HG03520 (cell line): Measurements from ENCODE around the gene GXYLT2.
"Not testable (repeated sequence)": the region's sequence is repeated elsewhere in the genome, so short reads cannot be mapped to it uniquely, and the experiment has no call there.

Experiments used
- ATAC-seq: cut with Tn5 transposase; IDR thresholded peaks from one replicate; pipeline ENCODE4 v1.9.1; 2021; ENCODE audit warnings: mild to moderate bottlenecking, moderate library complexity; ENCODE audit not compliant: unreplicated experiment

The GXYLT2 gene

GRCh38 chr3:72892081-72892775 lies 4.4 kb downstream of the GXYLT2 start:
- no peak for ATAC-seq

DNA sequence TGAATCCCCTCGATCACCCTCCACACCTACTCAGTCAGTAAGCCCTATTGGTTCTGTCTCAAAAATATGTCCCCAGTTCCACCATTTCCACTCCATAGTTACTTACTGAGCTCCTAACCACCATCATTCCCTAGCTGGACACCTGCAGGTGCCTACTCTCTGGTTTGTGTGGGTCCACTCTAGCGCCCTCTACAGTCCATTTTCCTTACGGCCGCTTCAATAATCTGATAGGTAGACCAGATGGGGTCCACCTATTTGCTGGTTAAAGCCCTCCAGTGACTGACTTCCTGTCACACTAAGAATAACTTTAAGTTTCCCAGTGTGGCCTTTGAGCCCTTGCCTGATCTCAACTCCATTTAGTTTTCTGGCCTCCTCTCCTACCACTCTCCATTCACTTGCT lies 5.0 kb downstream of the GXYLT2 start:
- ATAC-seq: no peak

GRCh38 chr3:72894976-72895552 lies 7.2 kb downstream of the GXYLT2 start:
- no peak for ATAC-seq

- no peak for ATAC-seq
Observed at GRCh38 chr3:72896996-72897757, 9.3 kb downstream of the GXYLT2 start.

DNA sequence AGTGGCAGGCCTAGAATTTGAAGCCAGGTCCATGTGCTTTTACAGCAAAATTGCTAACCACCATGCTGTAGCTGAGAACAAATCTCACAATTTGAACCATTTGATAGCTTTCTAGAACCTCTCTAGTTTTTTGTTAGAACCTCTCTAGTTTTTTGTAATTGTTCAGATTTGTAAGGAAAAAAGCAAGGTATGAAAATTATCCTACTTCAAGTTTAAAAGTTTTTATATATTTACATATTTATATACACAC lies 9.8 kb downstream of the GXYLT2 start:
- no peak for ATAC-seq

DNA sequence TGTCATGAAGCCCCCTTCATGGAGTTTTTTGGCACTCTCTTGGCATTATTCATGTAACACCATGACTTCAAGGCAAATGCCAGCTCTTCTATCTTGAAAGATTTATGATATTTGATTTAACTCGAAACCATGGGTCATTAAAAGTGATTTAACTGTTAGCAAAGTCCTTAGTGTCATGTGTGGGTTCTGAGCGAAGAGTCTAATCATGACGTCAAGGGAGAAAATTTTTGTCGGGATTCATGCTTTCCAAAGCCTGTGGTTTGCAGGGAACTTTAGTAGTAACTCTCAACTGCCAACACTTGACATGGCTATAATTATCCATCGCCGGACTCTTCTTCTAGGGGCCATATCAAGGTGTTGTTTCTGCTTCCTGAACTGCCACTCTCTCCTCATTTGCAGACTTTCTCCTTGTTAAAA lies 11.5 kb downstream of the GXYLT2 start:
- no peak for ATAC-seq

GRCh38 chr3:72900048-72900447 lies 12.2 kb downstream of the GXYLT2 start:
- ATAC-seq: no peak

GRCh38 chr3:72901840-72902239 lies 14.0 kb downstream of the GXYLT2 start:
- no peak for ATAC-seq

DNA sequence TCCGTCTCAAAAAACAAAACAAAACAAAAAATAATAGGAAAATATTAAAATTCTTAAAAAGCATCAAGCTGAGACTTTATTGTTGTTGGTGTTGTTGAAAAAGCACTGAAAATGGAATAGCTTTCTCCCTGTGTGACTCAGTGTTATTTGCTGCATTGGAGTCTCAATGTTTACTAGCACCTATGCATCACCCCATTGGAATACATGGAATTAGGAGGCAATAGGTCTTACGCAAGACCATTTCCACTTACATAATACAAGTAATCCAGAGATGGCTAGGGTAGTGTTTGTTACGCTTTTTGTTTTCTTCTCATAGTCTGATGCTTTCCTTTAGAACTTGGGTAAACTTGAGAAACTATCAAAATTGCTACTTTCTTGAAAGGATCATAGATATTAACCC lies 15.2 kb downstream of the GXYLT2 start:
- ATAC-seq: no peak

- ATAC-seq: no peak
Observed at GRCh38 chr3:72904163-72904562, 16.3 kb downstream of the GXYLT2 start.

- no peak for ATAC-seq
Observed at GRCh38 chr3:72906154-72906553, 18.3 kb downstream of the GXYLT2 start.

DNA sequence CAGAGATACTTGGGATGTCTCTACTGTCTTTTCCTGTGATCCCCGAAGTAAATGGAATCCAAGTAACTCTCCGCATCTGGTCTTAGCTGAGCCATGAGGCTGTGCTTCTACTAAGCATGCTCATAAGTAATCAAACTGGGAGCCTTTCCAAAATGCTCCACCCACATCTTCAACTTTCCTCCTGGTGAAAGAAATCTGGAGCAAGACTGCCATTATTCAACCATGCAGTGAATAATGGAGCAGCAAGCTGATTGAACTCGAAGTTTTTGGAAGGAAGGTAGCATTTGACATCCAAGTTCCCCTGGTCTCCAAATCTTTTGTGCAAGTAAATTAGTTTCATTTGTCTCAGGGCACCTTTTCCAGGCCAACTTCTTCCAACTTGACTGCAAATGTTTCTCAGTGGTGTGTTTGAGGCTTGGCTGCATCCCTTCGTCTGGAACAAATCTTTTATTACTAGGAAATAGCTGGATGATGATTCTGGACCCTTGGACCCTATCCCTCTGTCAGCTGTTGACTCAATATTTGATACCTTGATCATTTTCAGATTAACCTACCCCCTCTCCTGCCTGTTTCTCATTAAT lies 19.4 kb downstream of the GXYLT2 start:
- ATAC-seq: no peak

GRCh38 chr3:72907731-72908620 lies 20.1 kb downstream of the GXYLT2 start:
- no peak for ATAC-seq

DNA sequence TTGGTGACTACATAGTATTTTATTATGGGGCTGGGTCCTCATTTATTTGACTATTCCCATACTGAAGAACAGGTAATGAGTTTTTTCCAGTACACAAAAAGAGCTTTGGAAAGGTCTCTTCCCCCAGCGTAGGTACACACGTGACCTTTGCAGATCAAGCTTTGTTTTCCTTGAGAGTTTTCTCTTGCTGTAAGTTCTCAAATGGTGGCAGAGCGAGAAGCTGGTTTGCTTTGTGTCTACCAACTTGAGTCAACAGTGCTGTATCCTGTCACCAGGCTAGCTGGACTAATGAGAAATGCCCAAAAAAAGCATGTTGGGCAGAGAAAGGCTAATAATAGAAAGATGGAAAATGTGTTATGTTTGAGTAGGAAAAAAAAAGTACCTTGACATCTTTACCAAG lies 21.7 kb downstream of the GXYLT2 start:
- no peak for ATAC-seq

DNA sequence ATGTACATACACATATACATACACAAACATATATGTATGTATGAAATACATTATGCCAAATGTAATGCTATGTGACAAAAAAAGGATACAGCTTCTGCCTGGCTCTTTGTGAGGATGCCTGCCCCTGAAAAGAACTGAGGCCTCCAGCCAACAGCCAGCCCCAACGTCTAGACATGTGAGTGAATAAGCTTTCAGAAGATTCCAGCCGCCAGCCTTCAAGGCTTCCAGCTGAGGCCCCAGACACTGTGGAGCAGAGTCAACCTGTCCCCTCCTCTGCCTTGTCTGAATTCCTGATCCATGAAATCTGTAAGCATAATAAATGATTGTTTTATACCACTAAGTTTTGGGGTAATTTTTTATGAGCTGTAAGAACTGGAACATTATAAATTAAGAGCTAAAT lies 24.7 kb downstream of the GXYLT2 start:
- no peak for ATAC-seq

DNA sequence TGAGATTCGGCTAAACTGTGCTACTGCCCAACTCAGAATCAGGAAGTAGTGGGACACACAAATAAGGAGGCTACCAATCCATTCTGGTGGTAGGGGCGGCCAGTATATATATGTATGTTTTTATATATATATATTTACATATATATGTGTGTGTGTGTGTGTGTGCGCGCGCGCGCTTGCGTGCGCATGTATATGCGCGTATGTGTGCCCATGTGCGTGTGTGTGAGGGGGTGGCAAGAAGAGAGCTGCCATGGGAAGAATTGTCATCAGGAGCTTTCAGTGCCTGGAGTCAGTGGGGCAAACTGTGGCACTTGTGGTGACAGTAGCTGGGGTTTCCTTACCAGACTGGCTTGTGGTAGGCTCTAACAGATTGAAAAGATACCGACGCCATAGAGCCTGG lies 26.5 kb downstream of the GXYLT2 start:
- ATAC-seq: no peak

DNA sequence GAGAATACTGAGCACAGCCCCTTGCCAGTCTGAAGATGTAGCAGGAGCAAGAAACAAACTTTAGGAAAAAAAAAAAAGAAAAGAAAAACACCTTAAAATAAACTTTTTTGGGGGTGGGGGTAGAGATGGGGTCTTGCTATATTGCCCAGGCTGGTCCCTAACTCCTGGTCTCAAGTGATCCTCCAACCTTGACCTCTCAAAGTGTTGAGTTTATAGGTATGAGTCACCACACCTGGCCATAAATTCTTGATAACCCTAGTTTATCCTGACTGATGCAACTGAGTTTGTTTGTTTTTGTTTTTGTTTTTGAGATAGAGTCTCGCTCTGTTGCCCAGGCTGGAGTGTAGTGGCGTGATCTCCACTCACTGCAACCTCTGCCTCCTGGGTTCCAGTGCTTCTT lies 28.4 kb downstream of the GXYLT2 start:
- no peak for ATAC-seq

DNA sequence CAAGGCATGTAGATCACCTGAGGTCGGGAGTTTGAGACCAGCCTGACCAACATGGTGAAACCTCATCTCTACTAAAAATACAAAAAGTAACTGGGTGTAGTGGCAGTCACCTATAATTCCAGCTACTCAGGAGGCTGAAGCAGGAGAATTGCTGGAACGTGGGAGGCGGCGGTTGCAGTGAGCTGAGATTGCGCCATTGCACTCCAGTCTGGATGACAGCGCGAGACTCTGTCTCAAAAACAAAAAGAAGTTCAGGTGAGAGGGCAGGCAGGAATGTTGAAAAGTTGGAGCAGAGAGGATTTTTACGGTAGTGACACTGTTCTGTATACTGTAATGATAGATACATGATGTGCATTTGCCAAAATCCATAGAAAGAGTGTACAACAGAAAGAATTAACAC lies 31.7 kb downstream of the GXYLT2 start:
- ATAC-seq: no peak

GRCh38 chr3:72924055-72924454 lies 36.2 kb downstream of the GXYLT2 start:
- ATAC-seq: no peak

GRCh38 chr3:72928781-72929735 lies 41.2 kb downstream of the GXYLT2 start:
- ATAC-seq: not testable (repeated sequence)
